Mucosa of rectum (tissue), 2 donors: Measurements from ENCODE around the gene ADIG.

Source experiments
- H3K27ac ChIP-seq, 2 donors: one replicate each; pipeline ENCODE4 v1.7.0; 2013; ENCODE audit warnings: inconsistent platforms in 2 of 2, low read depth in 2 of 2, low read length in 2 of 2
- H3K27me3 ChIP-seq, 2 donors: one replicate each; pipeline ENCODE4 v1.7.0; 2013; ENCODE audit warnings: low read length in 2 of 2; ENCODE audit not compliant: control insufficient read depth in 2 of 2, insufficient read depth in 2 of 2
- H3K36me3 ChIP-seq, 2 donors: one replicate each; pipeline ENCODE4 v1.7.0; 2013; ENCODE audit warnings: low read length in 2 of 2; ENCODE audit not compliant: control insufficient read depth in 2 of 2, insufficient read depth in 2 of 2
- H3K4me1 ChIP-seq, 2 donors: one replicate each; pipeline ENCODE4 v1.7.0; 2013; ENCODE audit warnings: low read length in 2 of 2, mild to moderate bottlenecking in 1 of 2; ENCODE audit not compliant: control insufficient read depth in 2 of 2, insufficient read depth in 2 of 2
- H3K4me3 ChIP-seq, 2 donors: one replicate each; pipeline ENCODE4 v1.7.0; 2013; ENCODE audit warnings: low read length in 2 of 2
- H3K9ac ChIP-seq, 2 donors: one replicate each; pipeline ENCODE4 v1.7.0; 2013; ENCODE audit warnings: low read length in 2 of 2, low read depth in 1 of 2, mild to moderate bottlenecking in 1 of 2
- H3K9me3 ChIP-seq, 2 donors: one replicate each; pipeline ENCODE4 v1.7.0; 2013; ENCODE audit warnings: low read length in 2 of 2; ENCODE audit not compliant: control insufficient read depth in 2 of 2
- donor health status: healthy.
- donor health status: Normal muscosa, but diverticular disease.

Gene ADIG

DNA sequence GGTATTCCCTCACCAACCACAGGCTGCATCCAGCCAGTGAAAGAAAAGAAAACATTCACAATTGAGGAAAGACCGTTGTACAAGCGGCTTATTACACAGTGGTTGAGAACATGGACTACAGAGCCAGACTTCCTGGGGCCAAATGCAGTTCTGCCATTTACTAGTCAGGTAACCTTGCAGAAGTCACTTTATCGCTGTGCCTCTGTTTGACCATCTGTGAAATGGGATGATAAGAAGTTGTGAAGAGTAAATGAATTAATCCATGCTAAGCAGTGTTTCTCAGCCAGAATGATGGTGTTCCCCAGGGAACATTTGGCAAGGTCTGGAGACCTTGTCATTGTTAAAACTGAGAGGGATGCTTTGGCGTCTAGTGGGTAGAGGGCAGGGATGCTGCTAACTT is 35.5 kb downstream of the ADIG start:
- Histone ChIP-seq H3K27me3 (peaks cover 6 to 10% of the 10 kb centered on the region in 2 donors), H3K36me3 (no peaks in the 10 kb centered on the region), H3K4me3 (no peak overlapping the region), H3K4me1 (no peaks in the 10 kb centered on the region), H3K9me3 (no peaks in the 10 kb centered on the region), H3K27ac (no peak overlapping the region), H3K9ac (no peak overlapping the region)

GRCh38 chr20:38617011-38617829 is 36.2 kb downstream of the ADIG start:
- no peak overlapping the region for H3K4me3 ChIP-seq
- H3K9me3 ChIP-seq: no peaks in the 10 kb centered on the region
- no peaks in the 10 kb centered on the region for H3K4me1 ChIP-seq
- H3K9ac ChIP-seq: no peak overlapping the region
- no peak overlapping the region for H3K27ac ChIP-seq
- no peaks in the 10 kb centered on the region for H3K36me3 ChIP-seq
- peaks cover 6 to 10% of the 10 kb centered on the region in 2 donors for H3K27me3 ChIP-seq

GRCh38 chr20:38617830-38618196 is 36.8 kb downstream of the ADIG start:
- Histone ChIP-seq H3K4me3 (no peak overlapping the region), H3K4me1 (no peaks in the 10 kb centered on the region), H3K9me3 (no peaks in the 10 kb centered on the region), H3K9ac (no peak overlapping the region), H3K36me3 (no peaks in the 10 kb centered on the region), H3K27ac (no peak overlapping the region), H3K27me3 (peaks cover 6 to 10% of the 10 kb centered on the region in 2 donors)

- Histone ChIP-seq H3K4me1 (no peaks in the 10 kb centered on the region), H3K27me3 (peaks cover 6 to 10% of the 10 kb centered on the region in 2 donors), H3K9ac (no peak overlapping the region), H3K4me3 (no peak overlapping the region), H3K9me3 (no peaks in the 10 kb centered on the region), H3K36me3 (no peaks in the 10 kb centered on the region), H3K27ac (no peak overlapping the region)
Observed at GRCh38 chr20:38620441-38620840, 39.4 kb downstream of the ADIG start.

DNA sequence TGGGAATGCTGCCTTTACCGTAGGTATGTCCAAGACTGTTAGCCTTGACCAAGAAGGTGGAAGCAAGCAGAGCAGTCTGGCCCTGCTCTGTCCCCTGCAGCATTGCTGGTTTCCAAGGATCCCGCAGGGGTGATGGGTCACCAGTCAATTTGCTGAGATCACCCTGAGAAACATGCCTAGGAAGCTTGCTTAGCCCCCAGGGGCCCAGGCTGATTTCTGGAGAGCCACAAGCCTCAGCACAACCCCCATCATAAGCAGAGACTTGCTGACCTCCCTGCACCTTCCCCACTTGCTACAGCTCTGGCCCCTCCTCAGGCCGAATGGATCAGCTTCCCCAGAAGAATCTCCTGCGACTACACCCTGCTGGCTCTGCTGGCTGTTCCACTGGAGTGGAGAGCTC is 42.1 kb downstream of the ADIG start:
- no peak overlapping the region for H3K4me3 ChIP-seq
- no peak overlapping the region for H3K9ac ChIP-seq
- H3K9me3 ChIP-seq: no peaks in the 10 kb centered on the region
- H3K4me1 ChIP-seq: no peaks in the 10 kb centered on the region
- H3K36me3 ChIP-seq: no peaks in the 10 kb centered on the region
- peaks cover 6 to 7% of the 10 kb centered on the region in 2 donors for H3K27me3 ChIP-seq
- H3K27ac ChIP-seq: no peak overlapping the region

- Histone ChIP-seq H3K36me3 (no peaks in the 10 kb centered on the region), H3K4me3 (no peak overlapping the region)
Observed at GRCh38 chr20:38624084-38624483, 43.1 kb downstream of the ADIG start.

GRCh38 chr20:38625896-38626295 is 44.9 kb downstream of the ADIG start:
- Histone ChIP-seq H3K27me3 (no peaks in the 10 kb centered on the region), H3K9me3 (no peaks in the 10 kb centered on the region), H3K36me3 (no peaks in the 10 kb centered on the region), H3K9ac (no peak overlapping the region), H3K4me1 (no peaks in the 10 kb centered on the region), H3K4me3 (no peak overlapping the region), H3K27ac (no peak overlapping the region)

More at GRCh38 chr20:38624084-38624483, 43.1 kb downstream of the ADIG start:
- Histone ChIP-seq H3K9ac (no peak overlapping the region), H3K9me3 (no peaks in the 10 kb centered on the region), H3K27me3 (peaks cover 2% of the 10 kb centered on the region in 2 donors), H3K4me1 (no peaks in the 10 kb centered on the region), H3K27ac (no peak overlapping the region)

DNA sequence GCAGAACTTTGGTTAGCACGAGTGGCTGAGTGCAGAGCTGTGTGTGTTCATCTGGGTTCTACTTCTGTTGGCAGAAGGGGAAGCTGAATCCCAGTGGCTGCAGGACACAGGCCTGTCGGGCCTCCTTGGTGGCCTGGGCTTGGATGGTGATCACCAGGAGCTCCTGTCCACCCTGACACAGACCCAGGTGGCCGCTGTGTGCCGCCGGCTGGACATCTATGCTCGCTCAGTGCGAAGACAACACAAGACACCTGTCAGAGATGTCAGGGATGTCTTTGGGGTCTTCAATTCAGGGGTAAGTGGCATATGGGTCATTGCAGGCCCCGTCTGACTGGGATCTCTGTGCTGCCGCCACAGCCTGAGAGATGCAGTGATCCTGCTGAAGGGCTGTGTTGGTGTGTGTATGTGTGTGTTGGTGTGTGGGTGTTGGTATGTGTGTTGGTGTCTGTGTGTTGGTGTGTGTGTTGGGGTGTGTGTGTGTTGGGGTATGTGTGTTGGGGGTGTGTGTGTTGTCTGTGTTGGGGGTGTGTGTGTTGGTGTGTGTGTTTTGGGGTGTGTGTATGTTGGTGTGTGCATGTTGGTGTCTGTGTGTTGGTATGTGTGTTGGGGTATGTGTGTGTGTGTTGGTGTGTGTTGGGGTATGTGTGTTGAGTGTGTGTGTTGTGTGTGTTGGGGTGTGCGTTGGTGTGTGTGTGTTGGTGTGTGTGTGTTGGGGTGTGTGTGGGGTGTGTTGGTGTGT is 46.1 kb downstream of the ADIG start:
- Histone ChIP-seq H3K27ac (no peak overlapping the region), H3K4me1 (no peaks in the 10 kb centered on the region), H3K9ac (no peak overlapping the region), H3K9me3 (no peaks in the 10 kb centered on the region), H3K27me3 (no peaks in the 10 kb centered on the region), H3K36me3 (no peaks in the 10 kb centered on the region), H3K4me3 (no peak overlapping the region)

DNA sequence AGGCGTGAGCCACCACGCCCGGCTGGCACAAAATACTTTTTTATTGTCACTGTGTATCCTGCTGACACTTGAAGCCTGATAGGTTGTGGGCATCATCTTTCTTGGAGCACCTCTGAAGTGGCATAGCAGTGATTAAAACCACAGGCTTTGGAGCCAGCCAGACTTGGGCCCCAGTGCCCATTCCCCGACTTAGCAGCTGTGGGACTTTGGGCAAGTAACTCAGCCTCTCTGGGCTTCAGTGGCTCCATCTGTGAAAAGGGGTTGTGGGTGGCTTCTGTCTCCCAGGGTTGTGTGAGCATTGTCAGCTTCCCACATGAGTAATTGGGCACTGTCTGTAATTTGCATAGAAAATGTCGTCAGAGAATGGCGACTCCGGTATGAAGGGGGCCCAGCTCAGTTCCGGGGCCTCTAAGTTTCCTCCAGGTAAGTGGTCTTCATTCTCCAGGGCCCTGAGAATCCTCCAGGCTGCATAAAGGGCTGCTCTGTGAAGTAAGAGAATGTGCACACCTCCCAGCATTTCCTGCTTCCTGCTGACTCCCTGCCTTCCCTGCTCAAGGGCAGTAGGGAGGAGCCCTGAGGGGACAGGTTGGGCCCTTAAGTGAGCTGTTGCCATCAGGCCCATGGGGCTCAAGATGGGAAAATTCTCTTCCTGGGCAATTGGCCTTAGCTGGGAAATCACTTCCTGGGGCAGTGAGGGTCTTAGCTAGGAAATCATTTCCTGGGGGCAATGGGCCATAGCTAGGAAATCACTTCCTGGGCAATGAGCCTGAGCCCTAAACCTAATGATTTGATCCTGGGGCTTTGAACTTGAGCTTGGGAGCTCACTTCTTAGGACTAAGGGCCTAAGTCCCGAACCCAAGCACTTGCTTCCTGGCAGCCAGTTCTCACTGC is 47.8 kb downstream of the ADIG start:
- Histone ChIP-seq H3K4me3 (no peak overlapping the region), H3K36me3 (no peaks in the 10 kb centered on the region), H3K9me3 (no peaks in the 10 kb centered on the region), H3K4me1 (no peaks in the 10 kb centered on the region), H3K27ac (no peak overlapping the region), H3K9ac (no peak overlapping the region), H3K27me3 (no peaks in the 10 kb centered on the region)

GRCh38 chr20:38629979-38630378 is 49.0 kb downstream of the ADIG start:
- H3K27me3 ChIP-seq: peaks cover 0 to 7% of the 10 kb centered on the region in 2 donors
- H3K9me3 ChIP-seq: no peaks in the 10 kb centered on the region
- H3K9ac ChIP-seq: no peak overlapping the region
- H3K27ac ChIP-seq: no peak overlapping the region
- no peaks in the 10 kb centered on the region for H3K4me1 ChIP-seq
- no peak overlapping the region for H3K4me3 ChIP-seq
- no peaks in the 10 kb centered on the region for H3K36me3 ChIP-seq
